NCI-H128 (cell line): ENCODE data around the gene KCNQ1OT1.

Source experiments
- DNase-seq: peaks from one replicate; lab custom pipeline; 2025; ENCODE audit not compliant: unreplicated experiment; lab: John Stamatoyannopoulos, UW

The KCNQ1OT1 gene

GRCh38 chr11:2737866-2738265 is 38.1 kb upstream of the KCNQ1OT1 start:
- no peak for DNase-seq

GRCh38 chr11:2737226-2737590 is 37.4 kb upstream of the KCNQ1OT1 start:
- no peak for DNase-seq

DNA sequence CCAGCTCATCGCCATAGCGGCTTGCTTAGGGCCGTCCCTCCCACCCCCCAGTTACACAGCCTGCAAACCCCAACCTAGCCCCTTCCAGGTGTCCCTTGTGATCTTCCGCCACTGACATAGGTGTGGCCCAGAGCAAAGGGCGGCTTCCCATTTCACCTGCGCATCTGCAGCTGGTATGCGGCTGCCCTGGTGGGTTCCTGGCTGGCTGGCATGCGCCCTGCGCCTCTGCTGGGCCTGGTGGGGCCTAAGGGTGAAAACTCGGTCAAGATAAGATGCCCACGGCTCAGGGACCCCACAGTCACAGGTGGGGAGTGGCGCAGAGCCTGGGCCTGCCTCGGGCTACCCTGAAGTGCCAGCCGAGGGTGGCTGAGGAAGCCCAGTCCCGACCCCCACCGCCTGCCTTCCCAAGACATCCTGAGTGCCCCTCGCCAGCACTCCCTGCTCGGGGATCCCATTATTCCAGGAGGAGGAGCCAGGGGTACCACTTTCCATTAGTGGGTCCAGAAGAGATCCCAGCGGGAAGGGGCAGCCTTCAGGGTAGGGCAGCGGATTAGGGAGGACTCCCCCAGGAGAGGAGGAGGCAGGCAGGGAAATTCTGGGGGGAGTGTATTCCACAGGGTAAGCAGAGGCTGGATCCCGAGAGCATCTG is 36.9 kb upstream of the KCNQ1OT1 start:
- no peak for DNase-seq

DNA sequence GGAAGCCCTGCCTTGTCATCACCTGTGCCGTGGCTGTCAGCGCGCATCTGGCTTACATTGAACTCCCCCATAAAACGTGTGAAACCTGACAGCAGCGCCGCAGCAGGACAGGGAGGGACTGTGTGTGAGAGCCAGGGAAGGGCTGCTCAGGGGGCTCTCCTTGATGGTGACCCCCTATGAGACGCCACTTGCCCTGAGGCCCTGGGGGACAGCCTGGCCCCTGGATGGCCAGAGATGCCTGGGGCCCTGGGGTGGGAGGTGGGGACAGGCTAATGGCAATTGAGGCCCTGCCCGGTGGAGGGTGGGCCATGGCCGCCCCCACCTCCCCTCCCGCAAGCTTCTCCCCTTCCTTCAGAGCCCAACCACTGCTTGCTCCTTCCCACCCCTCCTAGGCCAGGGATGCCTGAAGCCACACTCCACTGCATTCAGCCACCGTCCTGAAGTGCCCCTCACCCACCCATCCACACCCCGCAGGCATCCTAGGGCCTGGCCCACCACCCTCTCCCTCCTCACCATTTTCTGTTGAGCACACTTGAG is 35.3 kb upstream of the KCNQ1OT1 start:
- no peak for DNase-seq

DNA sequence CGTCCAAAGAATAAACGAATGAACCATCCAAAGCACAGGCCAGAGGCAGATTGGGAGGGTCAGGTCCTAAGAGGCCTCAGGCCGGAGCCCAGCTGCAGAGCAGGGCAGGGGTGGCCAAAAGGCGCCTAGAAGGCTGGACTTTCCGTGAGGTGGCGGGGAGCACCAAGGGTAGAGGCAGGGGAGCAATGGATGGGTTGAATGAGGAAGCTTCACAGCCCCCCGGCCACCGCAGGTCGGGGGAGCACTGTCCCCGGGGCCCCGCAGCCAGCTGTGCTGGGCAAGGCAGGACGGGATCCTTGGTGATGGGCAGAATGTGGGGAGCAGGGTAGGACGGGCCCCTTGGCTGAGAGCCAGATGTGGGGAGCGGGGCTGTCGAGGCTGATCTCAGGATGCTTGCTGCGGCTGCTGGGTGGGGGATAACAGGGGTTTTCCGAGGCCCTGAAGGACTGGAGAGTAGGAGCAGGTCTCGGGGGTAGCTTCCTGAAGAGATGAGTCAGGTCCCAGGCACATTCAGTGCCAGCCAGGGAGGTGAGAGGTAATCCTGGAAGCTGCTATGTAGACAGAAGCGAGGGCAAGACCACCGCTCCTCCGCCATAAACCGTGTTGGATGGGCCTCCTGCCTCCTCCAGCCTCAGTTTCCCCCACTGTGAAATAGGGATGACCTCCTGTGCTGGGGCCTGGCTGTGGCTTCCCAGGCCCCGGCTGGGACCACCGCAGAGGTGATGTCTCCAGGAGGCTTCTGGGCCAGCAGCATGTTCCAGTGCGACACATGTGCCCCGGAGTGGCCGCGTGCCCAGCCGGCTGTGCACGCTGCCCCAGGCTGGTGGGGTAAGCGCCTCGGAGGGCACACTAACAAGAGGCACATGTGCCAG is 34.6 kb upstream of the KCNQ1OT1 start:
- DNase-seq, result no peak

DNA sequence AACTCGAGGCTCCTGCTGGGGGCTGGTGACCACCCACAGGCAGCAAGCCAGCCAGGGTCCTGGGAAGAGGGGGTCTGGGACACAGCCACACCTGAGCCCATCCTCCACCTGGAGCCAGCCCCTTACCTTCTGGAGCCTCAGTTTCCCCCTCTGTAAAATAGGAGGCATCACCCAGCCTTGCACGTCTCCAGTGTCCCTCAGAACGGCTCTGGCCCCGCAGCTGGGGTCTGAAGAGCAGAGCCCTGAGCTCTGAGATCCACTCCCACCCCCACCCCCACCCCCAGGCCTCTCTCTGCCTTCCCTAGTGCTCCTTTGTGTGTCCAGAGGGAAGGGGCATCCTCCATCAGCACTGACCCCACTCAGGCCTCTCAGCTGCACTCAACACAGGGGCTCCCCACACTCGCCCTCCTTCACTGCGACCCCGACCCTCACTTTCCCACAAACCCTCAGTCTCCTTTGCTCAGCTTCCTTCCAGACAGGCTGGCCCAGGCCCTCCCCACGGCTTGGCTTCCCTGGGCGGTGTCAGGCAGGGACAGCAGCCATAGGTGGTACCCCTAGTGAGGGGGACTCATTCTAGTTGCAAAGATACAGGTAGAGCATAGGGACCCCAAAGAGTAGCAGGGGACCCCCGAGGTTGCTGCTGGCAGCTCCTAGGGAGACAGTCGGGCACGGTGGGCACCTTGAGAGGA is 33.3 kb upstream of the KCNQ1OT1 start:
- no peak for DNase-seq

DNA sequence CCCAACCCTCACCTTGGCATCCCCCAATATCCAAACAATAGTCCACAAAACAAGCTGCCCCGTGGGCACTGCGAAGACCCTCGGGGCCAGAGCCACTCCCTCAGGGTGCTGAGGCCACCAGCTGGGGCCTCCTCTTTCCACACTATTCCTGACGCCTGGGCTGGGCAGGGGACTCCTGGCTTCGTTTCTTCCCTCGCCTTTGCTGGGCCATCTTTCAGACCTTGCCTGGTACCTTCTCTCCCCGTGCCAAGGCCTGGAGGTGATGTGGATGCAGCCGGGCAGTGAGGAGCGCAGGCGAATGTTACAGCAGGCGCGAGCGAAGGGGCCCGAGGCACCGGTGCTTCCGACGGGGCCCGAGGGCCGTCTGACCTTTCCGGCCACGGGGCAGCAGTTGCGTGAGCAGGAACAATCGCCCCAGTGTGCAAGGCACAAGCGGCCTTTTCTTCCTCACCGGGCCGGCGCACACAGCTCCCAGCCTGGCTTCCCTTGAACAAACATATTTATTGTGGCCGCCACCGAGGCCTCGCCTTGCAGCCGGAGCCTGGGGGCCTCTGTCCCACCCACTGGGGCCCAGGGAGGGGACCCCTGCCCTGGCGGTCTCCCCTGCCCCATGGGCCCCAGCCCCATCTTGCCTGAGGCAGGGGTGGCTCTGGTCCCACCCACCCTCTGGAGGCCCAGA is 32.6 kb upstream of the KCNQ1OT1 start:
- no peak for DNase-seq

- DNase-seq, result no peak
Observed at GRCh38 chr11:2731130-2732125, 31.6 kb upstream of the KCNQ1OT1 start.

GRCh38 chr11:2730272-2731129 is 30.7 kb upstream of the KCNQ1OT1 start:
- no peak for DNase-seq

DNA sequence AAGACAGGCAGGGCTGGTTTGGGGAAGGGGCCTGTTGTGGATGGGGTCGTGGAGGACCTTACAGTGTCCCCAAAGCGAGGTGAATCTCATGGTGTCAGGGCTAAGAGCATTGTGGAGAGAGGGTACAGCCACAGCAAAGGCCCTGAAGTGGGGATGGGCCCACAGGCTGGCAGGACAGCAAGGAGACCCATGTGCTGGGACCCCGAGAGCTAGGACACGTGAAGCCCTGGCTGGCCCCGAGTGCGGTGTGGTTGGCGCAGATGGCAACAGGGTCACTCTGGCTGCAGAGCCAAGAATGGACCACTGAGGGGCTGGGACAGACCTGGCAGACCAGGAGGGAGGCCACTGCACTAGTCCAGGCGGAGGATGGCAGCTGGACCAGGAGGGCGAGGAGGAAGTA is 30.0 kb upstream of the KCNQ1OT1 start:
- DNase-seq, result no peak

- no peak for DNase-seq
Observed at GRCh38 chr11:2728663-2729332, 29.0 kb upstream of the KCNQ1OT1 start.

DNA sequence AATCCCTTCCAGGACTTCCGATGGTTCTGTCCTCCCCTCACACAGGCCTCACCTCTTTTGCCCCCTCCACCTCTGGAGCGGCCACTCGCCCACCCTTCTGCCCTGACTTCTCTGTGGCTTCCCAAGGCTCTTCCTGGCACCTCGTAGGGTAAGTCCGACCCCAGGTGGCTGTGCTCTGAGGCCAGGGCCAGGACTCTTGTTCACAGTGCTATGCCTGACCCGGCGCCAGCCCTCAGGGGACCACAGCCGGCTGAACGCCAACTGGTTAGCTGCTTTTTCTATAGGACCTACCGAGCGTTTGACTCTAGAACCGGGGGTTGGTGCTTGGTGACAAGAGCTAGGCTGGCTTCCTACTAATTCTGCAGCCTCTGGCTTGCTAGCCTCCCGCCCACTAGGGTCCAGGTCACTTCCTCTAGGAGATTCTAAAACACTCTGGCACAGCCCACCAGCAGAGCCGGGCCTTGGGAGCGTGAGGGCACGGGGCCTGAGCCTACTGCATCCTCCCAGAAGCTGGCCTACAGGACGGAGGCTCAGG is 28.4 kb upstream of the KCNQ1OT1 start:
- no peak for DNase-seq

DNA sequence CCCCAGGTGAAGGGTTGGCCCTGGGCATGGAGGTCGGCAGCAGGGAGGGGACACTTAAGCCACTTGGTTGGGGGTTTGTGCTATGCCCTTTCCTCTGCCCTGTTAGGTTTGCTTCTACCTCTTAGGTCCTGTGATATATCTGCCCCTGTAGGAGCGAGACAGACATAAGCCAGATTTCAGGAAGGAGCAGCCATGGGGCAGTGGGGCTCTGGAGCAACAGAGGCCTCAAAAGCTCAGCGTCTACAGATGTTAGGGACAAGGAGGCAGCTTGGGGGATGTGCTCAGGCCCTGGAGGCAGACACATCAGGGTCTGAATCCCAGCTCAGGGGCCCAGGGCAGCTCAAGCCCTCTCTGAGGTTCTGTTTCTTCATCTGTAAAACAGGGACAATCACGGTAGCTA is 27.2 kb upstream of the KCNQ1OT1 start:
- DNase-seq, result no peak

DNA sequence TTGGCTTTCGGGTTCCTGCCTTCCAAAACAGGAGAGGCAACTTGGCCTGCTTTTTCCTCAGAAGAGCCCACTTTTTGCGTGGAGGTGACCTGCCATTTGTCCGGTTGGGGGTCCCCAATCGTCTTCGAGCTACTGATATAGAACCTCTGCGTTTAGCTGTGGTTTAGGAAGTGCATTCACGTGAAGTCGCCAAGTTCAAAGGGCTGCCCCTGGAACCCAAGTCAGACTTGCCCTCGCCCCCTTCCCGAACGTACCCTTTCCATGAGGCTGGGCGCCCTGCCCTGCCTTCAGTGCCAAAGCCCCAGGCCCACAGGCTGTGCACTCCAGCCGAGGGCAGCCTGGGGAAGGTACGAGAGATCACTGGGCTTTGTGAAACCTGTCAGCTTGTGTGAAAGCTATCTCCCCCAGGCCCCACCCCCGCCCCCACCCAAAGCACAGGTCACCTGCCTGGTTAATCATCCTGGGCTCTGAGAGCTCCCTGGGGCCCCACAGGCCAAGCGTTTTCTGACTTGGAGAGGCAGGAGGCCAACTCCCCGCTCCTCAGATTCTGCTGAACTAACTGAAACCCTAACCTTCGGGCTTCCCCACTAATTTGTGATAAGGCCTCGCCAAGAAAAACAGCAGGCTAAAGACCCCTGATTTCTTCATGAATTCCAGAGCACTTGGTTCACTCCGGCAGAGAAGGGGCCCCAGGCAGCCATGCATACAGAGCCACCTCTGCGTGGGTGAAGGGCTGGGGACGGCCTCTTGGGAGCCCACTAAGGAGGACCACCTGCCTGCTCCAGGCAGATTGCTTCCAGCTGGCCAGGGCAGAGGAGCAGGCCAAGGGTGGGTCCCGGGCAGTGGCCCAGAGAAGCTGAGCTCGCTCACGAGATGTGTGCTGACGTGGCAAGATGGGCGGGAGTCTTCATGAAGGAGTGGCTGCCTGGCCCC is 25.8 kb upstream of the KCNQ1OT1 start:
- no peak for DNase-seq

GRCh38 chr11:2724653-2725367 is 25.0 kb upstream of the KCNQ1OT1 start:
- no peak for DNase-seq

DNA sequence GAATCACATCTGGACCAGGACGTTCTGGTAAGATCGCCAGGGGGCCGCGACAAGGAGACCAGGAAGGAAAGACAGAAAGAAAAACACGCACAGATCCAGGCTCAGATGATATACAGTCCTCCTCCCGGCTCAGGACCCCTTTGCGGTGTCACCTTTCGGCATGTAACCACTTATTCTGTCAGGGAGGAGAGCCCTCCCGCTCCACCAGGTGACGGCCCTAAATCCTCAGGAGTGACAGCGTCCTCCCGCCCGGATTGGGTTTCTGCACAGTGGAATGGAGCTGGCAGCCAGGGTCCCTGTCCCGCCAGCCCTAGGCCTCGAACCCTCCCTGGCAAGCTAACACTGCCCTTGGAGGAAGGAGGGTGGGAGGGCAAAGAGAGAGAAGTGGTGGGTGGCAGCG is 24.3 kb upstream of the KCNQ1OT1 start:
- DNase-seq, result no peak

DNA sequence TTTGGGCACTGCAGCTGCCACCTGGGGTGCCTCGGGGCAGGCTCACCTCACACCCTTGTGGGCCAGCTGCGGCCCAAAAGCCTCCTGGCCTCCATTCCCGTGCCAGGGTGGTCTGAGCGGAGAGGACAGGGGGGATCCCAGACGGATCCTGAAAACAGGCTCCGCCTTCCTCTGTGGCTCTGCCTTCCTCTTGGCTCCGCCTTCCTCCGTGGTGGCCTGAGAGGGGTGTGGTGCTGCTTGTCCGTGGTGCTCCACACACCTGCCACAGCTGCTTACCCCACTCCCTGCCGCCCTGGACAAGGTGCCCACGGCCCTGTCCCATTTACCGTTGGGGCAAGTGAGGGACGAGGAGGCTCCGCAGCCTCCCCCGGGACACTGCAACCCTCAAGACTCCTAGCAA is 23.2 kb upstream of the KCNQ1OT1 start:
- DNase-seq, result no peak
